ENCODE data around the gene NT5C1B.

- TF ChIP-seq CTCF (IDR thresholded peaks at IDR 0.05) (no peak), POLR2A (IDR thresholded peaks at IDR 0.05; ENCODE audit: low read depth) (no peak), EP300 (IDR thresholded peaks at IDR 0.05) (no peak)
Observed at GRCh38 chr2:18593496-18593895, 4.1 kb upstream of the NT5C1B start.

Data from esophagus muscularis mucosa (tissue), 4 donors.